Keratinocyte (primary cell): ENCODE data around the gene PARD3B.

ENCODE experiments used
- EZH2 ChIP-seq: IDR thresholded peaks from one replicate; pipeline ENCODE4 v1.6.1; 2012; ENCODE audit warnings: inconsistent platforms, mild to moderate bottlenecking, low read length, moderate library complexity
- TF ChIP-seq, protein P1 (sequence below), 3 experiments: IDR thresholded peaks in 1 of 3; conservative IDR thresholded peaks in 1 of 3; optimal IDR thresholded peaks in 1 of 3; 2 replicates in 2 of 3; 3 replicates in 1 of 3; pipeline versions ENCODE3 to v1.5.1; 2011; ENCODE audit warnings: low read length in 3 of 3, mild to moderate bottlenecking in 3 of 3, moderate library complexity in 2 of 3, control low read depth in 1 of 3, inconsistent platforms in 1 of 3; ENCODE audit not compliant: insufficient read depth in 2 of 3; ENCODE audit errors: extremely low read depth in 1 of 3

DNA sequence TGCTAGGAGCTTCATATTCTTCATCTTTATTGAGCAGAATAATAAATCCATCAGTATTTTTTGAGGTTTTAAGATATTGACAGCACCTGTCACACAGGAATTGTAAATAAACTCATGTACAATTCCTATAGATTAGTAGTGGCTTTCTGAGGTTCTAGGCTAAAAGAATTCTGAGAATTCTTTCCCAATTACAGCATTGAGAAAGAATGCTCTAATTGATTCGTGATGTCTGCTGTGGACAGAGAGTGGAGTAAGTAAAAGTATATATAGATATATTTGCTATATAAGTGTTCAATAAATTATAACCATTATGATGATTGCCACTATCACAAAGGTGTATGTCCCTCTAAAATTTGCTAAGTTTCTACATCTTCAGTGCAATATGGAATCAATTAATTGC, 950.5 kb downstream of the PARD3B start:
- TF ChIP-seq, protein P1, sequence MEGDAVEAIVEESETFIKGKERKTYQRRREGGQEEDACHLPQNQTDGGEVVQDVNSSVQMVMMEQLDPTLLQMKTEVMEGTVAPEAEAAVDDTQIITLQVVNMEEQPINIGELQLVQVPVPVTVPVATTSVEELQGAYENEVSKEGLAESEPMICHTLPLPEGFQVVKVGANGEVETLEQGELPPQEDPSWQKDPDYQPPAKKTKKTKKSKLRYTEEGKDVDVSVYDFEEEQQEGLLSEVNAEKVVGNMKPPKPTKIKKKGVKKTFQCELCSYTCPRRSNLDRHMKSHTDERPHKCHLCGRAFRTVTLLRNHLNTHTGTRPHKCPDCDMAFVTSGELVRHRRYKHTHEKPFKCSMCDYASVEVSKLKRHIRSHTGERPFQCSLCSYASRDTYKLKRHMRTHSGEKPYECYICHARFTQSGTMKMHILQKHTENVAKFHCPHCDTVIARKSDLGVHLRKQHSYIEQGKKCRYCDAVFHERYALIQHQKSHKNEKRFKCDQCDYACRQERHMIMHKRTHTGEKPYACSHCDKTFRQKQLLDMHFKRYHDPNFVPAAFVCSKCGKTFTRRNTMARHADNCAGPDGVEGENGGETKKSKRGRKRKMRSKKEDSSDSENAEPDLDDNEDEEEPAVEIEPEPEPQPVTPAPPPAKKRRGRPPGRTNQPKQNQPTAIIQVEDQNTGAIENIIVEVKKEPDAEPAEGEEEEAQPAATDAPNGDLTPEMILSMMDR (optimal IDR thresholded peaks at IDR 0.05 in 1 of 3, IDR thresholded peaks at IDR 0.05 in 1 of 3, conservative IDR thresholded peaks at IDR 0.05 in 1 of 3; ENCODE audit: extremely low read depth in 1 of 3, insufficient read depth in 2 of 3, low read length in 3 of 3): no peak
- TF ChIP-seq EZH2: no peak
